Upper lobe of left lung (tissue), 4 donors: ENCODE data around the gene CLDN12.
A peak's percentile ranks its signal among the peaks of the same experiment; 100 is the strongest.

Source experiments
- CTCF ChIP-seq, 6 experiments: fragments of 450-650 bp in 4 of 6; fragments of 200-600 bp in 2 of 6; sonication (generic) in 2 of 6; IDR thresholded peaks; one replicate each; pipeline ENCODE4 v1.5.1; 2016 to 2019; ENCODE audit warnings: antibody characterized with exemption in 6 of 6
- POLR2A ChIP-seq, 4 donors: fragments of 450-650 bp; IDR thresholded peaks; one replicate each; pipeline ENCODE4 v1.5.1; 2016 to 2017; ENCODE audit warnings: antibody characterized with exemption in 4 of 4, mild to moderate bottlenecking in 2 of 4
- POLR2AphosphoS5 ChIP-seq, 2 donors: sonication (generic); formaldehyde crosslinking; IDR thresholded peaks; one replicate each; pipeline ENCODE4 v1.5.1; 2017; ENCODE audit warnings: antibody characterized with exemption in 2 of 2

DNA sequence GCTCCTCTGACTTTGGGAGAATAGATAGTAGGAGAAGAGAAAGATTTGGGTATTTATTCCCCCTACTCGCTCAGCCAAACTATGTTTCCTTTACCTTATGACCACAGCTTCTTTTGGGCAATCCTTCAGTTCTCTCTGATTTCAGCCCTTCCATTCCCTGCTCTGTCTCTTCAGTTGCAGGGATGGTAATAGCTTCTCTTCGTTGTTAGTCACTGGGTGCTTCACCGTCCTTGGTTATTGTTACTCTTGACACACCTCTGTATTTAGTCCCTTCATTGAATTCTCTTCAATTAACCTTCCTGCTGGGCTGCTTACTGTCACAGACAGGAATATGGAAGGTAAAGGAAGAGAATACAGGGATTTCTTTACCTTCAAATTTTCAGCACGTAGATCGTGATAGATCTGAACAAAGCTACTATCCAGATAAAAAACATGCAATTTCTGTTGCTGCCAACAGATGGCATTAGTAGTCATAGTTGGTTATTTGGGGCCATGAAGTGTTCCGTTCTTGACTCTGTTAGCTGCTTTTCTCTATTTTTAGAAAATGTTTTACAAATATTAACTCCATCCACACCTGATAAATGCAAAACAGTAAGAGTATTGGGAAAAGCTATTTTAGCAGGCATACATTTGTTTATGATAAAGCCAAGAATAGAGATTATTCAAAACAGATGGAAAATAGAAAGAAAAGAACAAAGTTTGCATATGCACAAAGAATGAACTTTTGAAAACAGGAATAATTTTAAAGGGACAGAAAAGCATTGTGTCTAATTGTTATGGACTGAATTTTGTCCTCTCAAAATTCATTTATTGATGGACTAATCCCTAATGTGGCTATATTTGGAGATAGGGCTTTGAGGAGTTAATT lies 52.1 kb downstream of the CLDN12 start:
- TF ChIP-seq CTCF (IDR thresholded peaks at IDR 0.05) (peak; percentile 55 to 69 (median 60)), POLR2A (IDR thresholded peaks at IDR 0.05) (no peak), POLR2AphosphoS5 (IDR thresholded peaks at IDR 0.05) (no peak)
